ENCODE measurements around the gene CENPF. TPM values are rescaled to one million over a fixed set of nuclear protein-coding genes. Genes with fewer than 3 reads are reported as not detected.

Gene CENPF
- total and polyA plus RNA-seq, 3 donors from 2014 or later = 7.7 to 30.7 (median 28.1) TPM

GRCh38 chr1:214657299-214657698 lies 54.3 kb downstream of the CENPF start:
- WGBS, 2 donors = 87 to 93% methylated on average over 2 of the region's 2 CpGs
- no peak for DNase-seq
- no peaks in the 10 kb centered on the region for H3K27me3 ChIP-seq
- H3K9me3 ChIP-seq = no peaks in the 10 kb centered on the region
- no peaks in the 10 kb centered on the region for H3K36me3 ChIP-seq (ENCODE audit: low read depth, missing control alignments)
- TF ChIP-seq CTCF (IDR thresholded peaks at IDR 0.05) = no peak
- no peak for TF ChIP-seq POLR2A (IDR thresholded peaks at IDR 0.05)
- no peak overlapping the region for H3K4me3 ChIP-seq
- H3K4me1 ChIP-seq = no peaks in the 10 kb centered on the region
- intact Hi-C loops (cut with DNase I; ENCODE audit: low total_unique reads) = no loop called here
- H3K27ac ChIP-seq = no peak overlapping the region

- 51 to 77% methylated on average over 1 of the region's 1 CpG for WGBS, 2 donors
- H3K36me3 ChIP-seq (ENCODE audit: low read depth, missing control alignments) = no peaks in the 10 kb centered on the region
- no peak overlapping the region for H3K27ac ChIP-seq
- TF ChIP-seq POLR2A (IDR thresholded peaks at IDR 0.05) = no peak
- TF ChIP-seq CTCF (IDR thresholded peaks at IDR 0.05) = no peak
- intact Hi-C loops (cut with DNase I; ENCODE audit: low total_unique reads) = no loop called here
- DNase-seq = no peak
- no peaks in the 10 kb centered on the region for H3K4me1 ChIP-seq
- H3K9me3 ChIP-seq = no peaks in the 10 kb centered on the region
- H3K4me3 ChIP-seq = no peak overlapping the region
- no peaks in the 10 kb centered on the region for H3K27me3 ChIP-seq
These were observed 55.2 kb downstream of the CENPF start for GRCh38 chr1:214658175-214658574.

GRCh38 chr1:214658785-214659184 lies 55.8 kb downstream of the CENPF start:
- no peaks in the 10 kb centered on the region for H3K9me3 ChIP-seq
- no peaks in the 10 kb centered on the region for H3K27me3 ChIP-seq
- intact Hi-C loops (cut with DNase I; ENCODE audit: low total_unique reads) = no loop called here
- H3K4me3 ChIP-seq = no peak overlapping the region
- peak; percentile 39 for DNase-seq
- 77 to 81% methylated on average over 9 of the region's 9 CpGs for WGBS, 2 donors
- no peaks in the 10 kb centered on the region for H3K36me3 ChIP-seq (ENCODE audit: low read depth, missing control alignments)
- no peaks in the 10 kb centered on the region for H3K4me1 ChIP-seq
- no peak for TF ChIP-seq CTCF (IDR thresholded peaks at IDR 0.05)
- TF ChIP-seq POLR2A (IDR thresholded peaks at IDR 0.05) = no peak
- H3K27ac ChIP-seq = no peak overlapping the region

- Histone ChIP-seq H3K27ac (no peak overlapping the region), H3K36me3 (ENCODE audit: low read depth, missing control alignments) (no peaks in the 10 kb centered on the region), H3K27me3 (no peaks in the 10 kb centered on the region), H3K4me3 (no peak overlapping the region), H3K9me3 (no peaks in the 10 kb centered on the region), H3K4me1 (no peaks in the 10 kb centered on the region)
- intact Hi-C loops (cut with DNase I; ENCODE audit: low total_unique reads) = no loop called here
- TF ChIP-seq POLR2A (IDR thresholded peaks at IDR 0.05) (no peak), CTCF (IDR thresholded peaks at IDR 0.05) (no peak)
- WGBS, 2 donors = 89 to 90% methylated on average over 2 of the region's 2 CpGs
- no peak for DNase-seq
These were observed 57.2 kb downstream of the CENPF start for GRCh38 chr1:214660190-214660589.

- H3K4me1 ChIP-seq = no peaks in the 10 kb centered on the region
- H3K9me3 ChIP-seq = no peaks in the 10 kb centered on the region
- peak; percentile 86 for DNase-seq
- intact Hi-C loops (cut with DNase I; ENCODE audit: low total_unique reads) = no loop called here
- H3K36me3 ChIP-seq (ENCODE audit: low read depth, missing control alignments) = no peaks in the 10 kb centered on the region
- H3K27me3 ChIP-seq = no peaks in the 10 kb centered on the region
- H3K27ac ChIP-seq = no peak overlapping the region
- 53 to 84% methylated on average over 4 of the region's 4 CpGs for WGBS, 2 donors
- TF ChIP-seq CTCF (IDR thresholded peaks at IDR 0.05) = peak; percentile 21 to 61 (median 49)
- no peak for TF ChIP-seq POLR2A (IDR thresholded peaks at IDR 0.05)
- H3K4me3 ChIP-seq = no peak overlapping the region
These were observed 57.9 kb downstream of the CENPF start for GRCh38 chr1:214660900-214661299.
